Neuronal stem cell (in vitro differentiated cells): Measurements from ENCODE around the gene DOCK8.
"Not testable (repeated sequence)": the region's sequence is repeated elsewhere in the genome, so short reads cannot be mapped to it uniquely, and the experiment has no call there.

Experiments used
- DNase-seq: peaks from one replicate; pipeline ENCODE4 v3.0.0-alpha.2; 2013; ENCODE audit warnings: low spot score
- H2AFZ ChIP-seq: one replicate; pipeline ENCODE4 v1.6.1; 2013; ENCODE audit warnings: mild to moderate bottlenecking, low read length, inconsistent platforms
- H2AK5ac ChIP-seq: 2 replicates; pipeline ENCODE4 v1.6.1; 2013; ENCODE audit warnings: low read depth, mild to moderate bottlenecking, inconsistent platforms, low read length, moderate library complexity, mixed read lengths
- H2BK120ac ChIP-seq: 2 replicates; pipeline ENCODE4 v1.6.1; 2013; ENCODE audit warnings: low read depth, mild to moderate bottlenecking, inconsistent platforms, low read length, moderate library complexity, mixed read lengths
- H2BK12ac ChIP-seq: one replicate; pipeline ENCODE4 v1.6.1; 2013; ENCODE audit warnings: low read length, inconsistent platforms
- H2BK15ac ChIP-seq: 2 replicates; pipeline ENCODE4 v1.6.1; 2013; ENCODE audit warnings: mild to moderate bottlenecking, low read length, inconsistent platforms, mixed read lengths
- H2BK5ac ChIP-seq: one replicate; pipeline ENCODE4 v1.6.1; 2013; ENCODE audit warnings: inconsistent platforms, mild to moderate bottlenecking, low read length, moderate library complexity
- H3K14ac ChIP-seq: one replicate; pipeline ENCODE4 v1.6.1; 2013; ENCODE audit warnings: low read length, inconsistent platforms
- H3K18ac ChIP-seq: 2 replicates; pipeline ENCODE4 v1.6.1; 2013; ENCODE audit warnings: low read length, inconsistent platforms
- H3K23ac ChIP-seq: 2 replicates; pipeline ENCODE4 v1.6.1; 2013; ENCODE audit warnings: low read depth, mild to moderate bottlenecking, mixed read lengths, low read length, inconsistent platforms; ENCODE audit not compliant: poor library complexity
- H3K27ac ChIP-seq: replicated peaks from 3 replicates; pipeline ENCODE4 v1.5.1; 2013; ENCODE audit warnings: low read length, inconsistent platforms
- H3K27me3 ChIP-seq, 3 experiments: 2 replicates each; pipeline ENCODE4 v1.6.1; 2013; ENCODE audit warnings: low read length in 3 of 3, mild to moderate bottlenecking in 2 of 3, inconsistent platforms in 1 of 3, low read depth in 1 of 3, mixed read lengths in 1 of 3, moderate library complexity in 1 of 3; ENCODE audit not compliant: control insufficient read depth in 3 of 3, insufficient read depth in 3 of 3
- H3K36me3 ChIP-seq, 2 donors: replicated peaks in 1 of 2; 2 replicates each; pipeline ENCODE4 v1.6.1; 2013; ENCODE audit warnings: low read length in 2 of 2; ENCODE audit not compliant: control insufficient read depth in 2 of 2, insufficient read depth in 2 of 2
- H3K4ac ChIP-seq: 2 replicates; pipeline ENCODE4 v1.6.1; 2013; ENCODE audit warnings: inconsistent platforms, mild to moderate bottlenecking, low read length, moderate library complexity
- H3K4me1 ChIP-seq, 2 donors: 1 replicate in 1 of 2; 2 replicates in 1 of 2; pipeline ENCODE4 v1.6.1; 2013; ENCODE audit warnings: low read length in 2 of 2, low read depth in 1 of 2; ENCODE audit not compliant: control insufficient read depth in 2 of 2, insufficient read depth in 1 of 2
- H3K4me2 ChIP-seq: one replicate; pipeline ENCODE4 v1.6.1; 2013; ENCODE audit warnings: mild to moderate bottlenecking, low read length, inconsistent platforms; ENCODE audit not compliant: insufficient read depth, poor library complexity, severe bottlenecking
- H3K4me3 ChIP-seq, 2 donors: 2 replicates each; pipeline ENCODE4 v1.5.1; 2013; ENCODE audit warnings: low read length in 2 of 2, mild to moderate bottlenecking in 2 of 2, inconsistent platforms in 1 of 2, moderate library complexity in 1 of 2
- H3K79me1 ChIP-seq: one replicate; pipeline ENCODE4 v1.6.1; 2013; ENCODE audit warnings: low read depth, mild to moderate bottlenecking, inconsistent platforms, low read length, moderate library complexity
- H3K9ac ChIP-seq: one replicate; pipeline ENCODE4 v1.6.1; 2013; ENCODE audit warnings: mild to moderate bottlenecking, low read depth, low read length, inconsistent platforms; ENCODE audit not compliant: poor library complexity
- H3K9me3 ChIP-seq, 2 donors: replicated peaks in 1 of 2; 2 replicates each; pipeline versions ENCODE3 to v1.6.1; 2013; ENCODE audit warnings: low read length in 2 of 2, mild to moderate bottlenecking in 2 of 2, inconsistent platforms in 1 of 2, low read depth in 1 of 2, mixed read lengths in 1 of 2, moderate library complexity in 1 of 2; ENCODE audit not compliant: control insufficient read depth in 2 of 2, insufficient read depth in 1 of 2
- H4K8ac ChIP-seq: one replicate; pipeline ENCODE4 v1.6.1; 2013; ENCODE audit warnings: low read depth, mild to moderate bottlenecking, inconsistent platforms, low read length, moderate library complexity
- H4K91ac ChIP-seq: one replicate; pipeline ENCODE4 v1.6.1; 2013; ENCODE audit warnings: low read length, low read depth, mild to moderate bottlenecking, inconsistent platforms; ENCODE audit not compliant: poor library complexity
- WGBS, 2 donors: extraction: QIAGEN DNeasy Blood & Tissue Kit; methylation state at CpG; one replicate each; pipeline ENCODE4 v1.1.7; 2013; ENCODE audit warnings: missing lambda C conversion rate in 2 of 2, mixed read lengths in 1 of 2; ENCODE audit not compliant: insufficient read length in 2 of 2, insufficient replicate concordance in 1 of 2; ENCODE audit errors: extremely low coverage in 2 of 2; 5-methylcytosine and 5-hydroxymethylcytosine counted together

DOCK8 gene

DNA sequence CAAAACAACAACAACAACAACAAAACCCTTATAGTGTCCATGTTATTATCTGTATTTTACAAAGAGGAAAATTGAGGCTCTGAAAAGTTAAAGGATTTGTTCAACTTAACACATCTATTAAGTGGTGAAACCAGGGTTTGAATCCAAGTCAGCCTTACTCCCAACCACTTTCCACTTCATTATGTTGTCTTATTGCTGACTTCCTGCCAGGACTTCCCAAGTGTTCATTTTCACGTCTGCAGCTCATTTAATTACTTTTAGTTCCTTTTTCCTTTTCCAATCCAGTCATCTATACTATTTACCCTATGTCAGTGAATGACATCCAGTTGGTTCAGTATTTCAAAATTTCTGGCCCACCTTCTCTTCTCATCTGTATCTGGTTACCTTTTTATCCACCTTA is 15.1 kb upstream of the DOCK8 start:
- not testable (repeated sequence) for H3K27ac ChIP-seq, H2BK15ac ChIP-seq, H3K4me2 ChIP-seq, H2BK12ac ChIP-seq, H3K9ac ChIP-seq, H3K9me3 ChIP-seq, H2BK120ac ChIP-seq, H2AFZ ChIP-seq, H2AK5ac ChIP-seq, H4K8ac ChIP-seq, H3K4me3 ChIP-seq, H3K79me1 ChIP-seq, H3K4me1 ChIP-seq, H3K18ac ChIP-seq, H3K4ac ChIP-seq, H3K23ac ChIP-seq, H3K14ac ChIP-seq, H2BK5ac ChIP-seq, H4K91ac ChIP-seq, DNase-seq, H3K27me3 ChIP-seq, H3K36me3 ChIP-seq
- WGBS, 2 donors: no CpG with 5 or more reads among the region's 1 CpG

DNA sequence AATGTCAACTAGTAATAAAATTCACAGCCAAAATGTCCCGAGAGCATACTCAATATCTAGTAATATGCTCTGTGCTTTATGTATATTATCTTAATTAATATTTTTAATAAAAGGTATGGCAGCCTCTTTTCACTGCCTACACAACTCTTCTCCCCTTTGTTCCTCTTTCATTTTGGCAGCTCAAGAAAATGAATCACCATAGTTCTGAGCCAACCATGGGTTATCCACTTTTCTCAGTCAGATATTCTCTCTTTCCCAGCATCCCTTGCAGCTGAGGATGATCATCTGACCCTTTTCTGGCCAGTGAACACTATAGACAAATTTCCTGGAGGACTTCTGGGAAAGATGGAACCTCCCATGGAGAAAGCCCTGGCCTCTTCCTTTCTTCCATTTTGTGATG is 8.2 kb upstream of the DOCK8 start:
- H3K4me2 ChIP-seq: no peak overlapping the region
- no peak overlapping the region for H2BK12ac ChIP-seq
- no peak for DNase-seq
- H3K27me3 ChIP-seq: peaks cover 0 to 20% (median 2%) of the 10 kb centered on the region in 3 experiments
- H3K4me1 ChIP-seq: no peaks in the 10 kb centered on the region
- no peak overlapping the region for H3K9ac ChIP-seq
- no peak overlapping the region for H3K4ac ChIP-seq
- H3K4me3 ChIP-seq: no peak overlapping the region
- H2BK15ac ChIP-seq: no peak overlapping the region
- H3K36me3 ChIP-seq: no peaks in the 10 kb centered on the region
- H4K8ac ChIP-seq: no peak overlapping the region
- no peak overlapping the region for H2BK5ac ChIP-seq
- H4K91ac ChIP-seq: no peak overlapping the region
- no peaks in the 10 kb centered on the region for H3K79me1 ChIP-seq
- H2AFZ ChIP-seq: no peak overlapping the region
- H2AK5ac ChIP-seq: no peak overlapping the region
- H3K23ac ChIP-seq: no peak overlapping the region
- no peaks in the 10 kb centered on the region for H3K9me3 ChIP-seq
- WGBS, 2 donors: no CpG with 5 or more reads among the region's 1 CpG
- no peak overlapping the region for H3K27ac ChIP-seq
- H3K18ac ChIP-seq: no peak overlapping the region
- no peak overlapping the region for H3K14ac ChIP-seq
- no peak overlapping the region for H2BK120ac ChIP-seq

DNA sequence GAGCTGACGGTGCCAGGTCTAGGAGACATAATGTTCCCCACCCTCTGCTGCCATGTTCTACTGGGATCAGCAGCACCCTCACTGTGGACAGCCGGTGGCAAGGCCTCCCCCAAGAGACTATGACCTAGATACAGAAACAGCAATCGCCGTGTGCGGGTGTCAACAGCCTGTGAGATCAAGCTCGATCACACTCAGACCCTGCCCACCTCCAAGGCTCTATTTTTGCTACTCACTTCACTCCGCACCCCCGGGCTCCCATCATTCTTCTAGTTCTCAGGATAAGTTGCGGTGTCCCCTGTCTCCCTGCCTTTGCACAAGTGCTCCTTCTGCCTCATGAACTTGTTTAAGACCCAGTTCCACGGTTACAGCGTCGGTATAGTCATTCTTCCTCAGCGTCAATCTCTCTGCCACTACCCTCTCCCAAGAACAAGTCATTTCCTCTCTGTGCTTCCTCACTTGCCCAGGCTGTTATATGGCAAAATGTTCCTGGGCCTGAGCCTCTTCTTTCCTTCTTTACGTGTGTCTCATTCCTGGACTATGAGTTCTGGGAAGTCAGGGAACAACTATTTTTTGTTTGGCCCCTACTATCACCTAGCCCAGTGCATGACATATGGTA is 5.4 kb upstream of the DOCK8 start:
- H4K91ac ChIP-seq: no peak overlapping the region
- DNase-seq: no peak
- no peaks in the 10 kb centered on the region for H3K36me3 ChIP-seq
- no peak overlapping the region for H2AFZ ChIP-seq
- peaks cover 0 to 45% (median 6%) of the 10 kb centered on the region in 3 experiments for H3K27me3 ChIP-seq
- H3K4me3 ChIP-seq: no peak overlapping the region
- H3K9me3 ChIP-seq: peaks cover 0 to 4% of the 10 kb centered on the region in 2 donors
- H2BK12ac ChIP-seq: no peak overlapping the region
- H3K4ac ChIP-seq: no peak overlapping the region
- no peak overlapping the region for H2BK15ac ChIP-seq
- H3K79me1 ChIP-seq: no peaks in the 10 kb centered on the region
- no peak overlapping the region for H3K4me2 ChIP-seq
- no peak overlapping the region for H2BK120ac ChIP-seq
- WGBS, 2 donors: no CpG with 5 or more reads among the region's 14 CpGs
- H3K4me1 ChIP-seq: no peaks in the 10 kb centered on the region
- H3K14ac ChIP-seq: no peak overlapping the region
- no peak overlapping the region for H4K8ac ChIP-seq
- no peak overlapping the region for H3K23ac ChIP-seq
- no peak overlapping the region for H3K18ac ChIP-seq
- H3K9ac ChIP-seq: peak overlapping the region; percentile 44
- no peak overlapping the region for H3K27ac ChIP-seq
- no peak overlapping the region for H2BK5ac ChIP-seq
- peak overlapping the region; percentile 37 for H2AK5ac ChIP-seq

DNA sequence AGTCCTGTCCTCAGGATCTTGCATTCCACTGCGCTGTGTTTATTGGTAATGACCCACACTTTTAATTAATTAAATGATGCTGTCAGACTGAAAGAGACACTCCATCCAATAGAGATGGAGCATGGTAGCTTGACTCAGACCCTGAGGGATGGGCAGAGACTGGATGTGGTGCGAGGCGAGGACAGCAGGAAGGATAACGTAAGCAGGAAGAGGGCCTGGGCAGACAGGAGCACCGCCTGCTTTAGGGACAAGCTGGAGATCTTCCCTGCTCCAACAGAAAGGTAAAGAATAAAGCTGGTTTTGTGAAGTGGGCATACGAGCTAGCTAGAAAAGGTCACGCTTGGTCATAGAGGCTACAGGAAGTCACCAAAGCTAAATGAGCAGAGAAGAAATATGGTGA is 3.6 kb upstream of the DOCK8 start:
- Histone ChIP-seq H3K4ac (no peak overlapping the region), H3K4me3 (no peak overlapping the region), H2BK120ac (no peak overlapping the region), H3K18ac (no peak overlapping the region), H3K4me1 (peaks cover 0 to 2% of the 10 kb centered on the region in 2 donors), H3K27me3 (peaks cover 4 to 63% (median 22%) of the 10 kb centered on the region in 3 experiments), H3K27ac (no peak overlapping the region), H4K8ac (no peak overlapping the region), H2BK15ac (no peak overlapping the region), H3K9ac (no peak overlapping the region), H4K91ac (no peak overlapping the region), H3K14ac (no peak overlapping the region), H3K23ac (no peak overlapping the region), H2AK5ac (no peak overlapping the region), H2BK5ac (no peak overlapping the region), H3K4me2 (no peak overlapping the region), H3K79me1 (no peaks in the 10 kb centered on the region), H2BK12ac (no peak overlapping the region), H3K9me3 (peaks cover 0 to 4% of the 10 kb centered on the region in 2 donors), H3K36me3 (no peaks in the 10 kb centered on the region), H2AFZ (no peak overlapping the region)
- WGBS, 2 donors: no CpG with 5 or more reads among the region's 7 CpGs
- DNase-seq: no peak
